HCT116 (cell line): ENCODE measurements around the gene DOHH. TPM values are rescaled to one million over a fixed set of nuclear protein-coding genes. Genes with fewer than 3 reads are reported as not detected.

Source experiments
- ATAC-seq: fragments of 200-7000 bp; cut with Tn5 transposase; 2 replicates; pipeline ENCODE4 v1.9.1; 2020; ENCODE audit warnings: mild to moderate bottlenecking, moderate library complexity
- BruUV-seq: library from RNA; stranded (reverse); fragments of 400-500 nt; replicated peaks from 2 replicates; lab custom pipeline; 2021; lab: Mats Ljungman, UMichigan
- CTCF ChIA-PET: fragments of 300-600 bp; sonication (Branson Sonifier 250); formaldehyde crosslinking; loops from one replicate; lab custom pipeline; 2021; ENCODE audit warnings: antibody characterized with exemption; lab: Charles Lee
- POLR2A ChIA-PET: fragments of 300-600, 350-600 bp; sonication (Branson Sonifier 250); formaldehyde crosslinking; loops from one replicate; lab custom pipeline; 2021; ENCODE audit warnings: antibody characterized with exemption; lab: Charles Lee
- RAD21 ChIA-PET, 2 experiments: fragments of 300-600 bp; sonication (Branson Sonifier 250); formaldehyde crosslinking; loops; one replicate each; lab custom pipeline; 2023; ENCODE audit warnings: low total read pairs in 2 of 2; ENCODE audit not compliant: uncharacterized antibody in 2 of 2, unreplicated experiment in 2 of 2, low non-redundant PET in 1 of 2; lab: Charles Lee
- DNase-seq: peaks from one replicate; pipeline ENCODE4 v3.0.0-alpha.2; 2010; ENCODE audit warnings: low read depth, low spot score
- H2AFZ ChIP-seq: fragments of 200-600 bp; shearing (Covaris generic), sonication (generic); 2 replicates; pipeline ENCODE4 v1.6.1; 2017; ENCODE audit warnings: low read depth, mixed run types, mixed read lengths, antibody characterized with exemption, low read length; ENCODE audit not compliant: poor library complexity, severe bottlenecking
- H3K27ac ChIP-seq: 2 replicates; pipeline ENCODE4 v1.5.1; 2012; ENCODE audit warnings: low read depth, low read length
- H3K27me3 ChIP-seq: fragments of 200-600 bp; sonication (generic); 2 replicates; pipeline ENCODE4 v1.6.1; 2016; ENCODE audit warnings: mixed run types, low read length, mixed read lengths; ENCODE audit not compliant: insufficient read depth
- H3K36me3 ChIP-seq, 2 experiments: fragments of 200-500 bp in 1 of 2; fragments of 200-600 bp in 1 of 2; sonication (Bioruptor generic) in 1 of 2; sonication (generic) in 1 of 2; 2 replicates each; pipeline versions ENCODE4 v1.5.1 to v1.6.1; 2014 to 2016; ENCODE audit warnings: low read length in 2 of 2, inconsistent platforms in 1 of 2, mixed read lengths in 1 of 2, mixed run types in 1 of 2; ENCODE audit not compliant: insufficient read depth in 2 of 2, control insufficient read depth in 1 of 2
- H3K4me1 ChIP-seq, 2 experiments: fragments of 200-600 bp in 1 of 2; sonication (generic) in 1 of 2; 2 replicates each; pipeline versions ENCODE4 v1.5.1 to v1.6.1; 2012 to 2017; ENCODE audit warnings: low read length in 2 of 2, inconsistent platforms in 1 of 2, mild to moderate bottlenecking in 1 of 2, mixed read lengths in 1 of 2, mixed run types in 1 of 2, moderate library complexity in 1 of 2; ENCODE audit not compliant: insufficient read depth in 2 of 2, control insufficient read depth in 1 of 2
- H3K4me2 ChIP-seq: fragments of 200-600 bp; sonication (generic); 2 replicates; pipeline ENCODE4 v1.6.1; 2017; ENCODE audit warnings: mixed run types, low read length, mixed read lengths
- H3K4me3 ChIP-seq, 2 experiments: fragments of 200-600 bp in 1 of 2; sonication (generic) in 1 of 2; replicated peaks in 1 of 2; 2 replicates each; pipeline ENCODE4 v1.5.1; 2011 to 2016; ENCODE audit warnings: low read length in 2 of 2, control low read depth in 1 of 2, low read depth in 1 of 2, mild to moderate bottlenecking in 1 of 2, mixed read lengths in 1 of 2, mixed run types in 1 of 2
- H3K79me2 ChIP-seq: fragments of 200-600 bp; sonication (generic); 2 replicates; pipeline ENCODE4 v1.6.1; 2017; ENCODE audit warnings: mild to moderate bottlenecking, mixed run types, low read length, moderate library complexity, mixed read lengths; ENCODE audit not compliant: insufficient read depth
- H3K9ac ChIP-seq: fragments of 200-600 bp; sonication (generic); 2 replicates; pipeline ENCODE4 v1.6.1; 2016; ENCODE audit warnings: low read length, mixed read lengths
- H3K9me2 ChIP-seq: fragments of 200-600 bp; sonication (generic), shearing (Covaris generic); 2 replicates; pipeline ENCODE4 v1.6.1; 2017; ENCODE audit warnings: mixed run types, mild to moderate bottlenecking, moderate library complexity; ENCODE audit not compliant: insufficient read depth
- H3K9me3 ChIP-seq, 2 experiments: fragments of 200-500 bp in 1 of 2; fragments of 200-600 bp in 1 of 2; sonication (Bioruptor generic) in 1 of 2; sonication (generic) in 1 of 2; 2 replicates each; pipeline ENCODE4 v1.6.1; 2014 to 2017; ENCODE audit warnings: low read length in 2 of 2, mixed read lengths in 2 of 2, inconsistent platforms in 1 of 2, low read depth in 1 of 2, mild to moderate bottlenecking in 1 of 2, mixed run types in 1 of 2, moderate library complexity in 1 of 2; ENCODE audit not compliant: control insufficient read depth in 1 of 2, insufficient read depth in 1 of 2
- H4K20me1 ChIP-seq: fragments of 200-600 bp; sonication (generic), shearing (Covaris generic); 2 replicates; pipeline ENCODE4 v1.6.1; 2017; ENCODE audit warnings: mixed run types, mild to moderate bottlenecking, moderate library complexity; ENCODE audit not compliant: insufficient read depth
- CBX3 ChIP-seq: IDR thresholded peaks from 2 replicates; pipeline ENCODE4 v1.6.1; 2012; ENCODE audit warnings: low read depth
- EGR1 ChIP-seq: IDR thresholded peaks from 2 replicates; pipeline ENCODE4 v1.6.1; 2012; ENCODE audit warnings: low read depth
- ELF1 ChIP-seq: IDR thresholded peaks from 2 replicates; pipeline ENCODE4 v1.6.1; 2012; ENCODE audit warnings: low read depth, borderline replicate concordance
- EZH2phosphoT487 ChIP-seq: fragments of 200-600 bp; IDR thresholded peaks from 2 replicates; pipeline ENCODE4 v1.6.1; 2018; ENCODE audit warnings: antibody characterized with exemption, borderline replicate concordance
- FOSL1 ChIP-seq: IDR thresholded peaks from 2 replicates; pipeline ENCODE4 v1.6.1; 2012; ENCODE audit warnings: low read depth
- JUND ChIP-seq: IDR thresholded peaks from 2 replicates; pipeline ENCODE4 v1.6.1; 2012
- MAX ChIP-seq: IDR thresholded peaks from 2 replicates; pipeline ENCODE4 v1.6.1; 2012
- POLR2A ChIP-seq: IDR thresholded peaks from 2 replicates; pipeline ENCODE4 v1.7.0; 2011; ENCODE audit warnings: borderline replicate concordance; ENCODE audit not compliant: insufficient read depth, insufficient read length; ENCODE audit errors: extremely low read depth
- POLR2AphosphoS5 ChIP-seq: IDR thresholded peaks from 2 replicates; pipeline ENCODE4 v1.6.1; 2011; ENCODE audit warnings: mild to moderate bottlenecking, low read depth, low read length, moderate library complexity
- REST ChIP-seq: IDR thresholded peaks from 2 replicates; pipeline ENCODE4 v1.6.1; 2012; ENCODE audit warnings: low read depth
- SIN3A ChIP-seq: IDR thresholded peaks from 2 replicates; pipeline ENCODE4 v1.6.1; 2012; ENCODE audit warnings: low read depth
- SRF ChIP-seq: IDR thresholded peaks from 2 replicates; pipeline ENCODE4 v1.6.1; 2012; ENCODE audit warnings: low read depth
- TCF7L2 ChIP-seq: IDR thresholded peaks from 2 replicates; pipeline ENCODE4 v1.7.0; 2011; ENCODE audit warnings: borderline replicate concordance, inconsistent platforms; ENCODE audit not compliant: insufficient read depth, insufficient read length; ENCODE audit errors: extremely low read depth
- ZFX ChIP-seq: fragments of 450-650 bp; IDR thresholded peaks from 2 replicates; pipeline ENCODE4 v1.6.1; 2017
- ZNF274 ChIP-seq: fragments of 200-500 bp; sonication (Bioruptor generic); IDR thresholded peaks from 2 replicates; pipeline ENCODE4 v1.6.1; 2014; ENCODE audit warnings: mild to moderate bottlenecking, low read depth, low read length, inconsistent platforms
- intact Hi-C: fragments of 100-400 bp; cut with micrococcal nuclease; formaldehyde crosslinking; loops from 2 replicates; pipeline ENCODE4 v1.10.0; 2022
- total RNA-seq: library from RNA; stranded (reverse); gene quantifications from one replicate; pipeline ENCODE4 v1.2.1, GENCODE V29; 2021; ENCODE audit not compliant: unreplicated experiment

The DOHH gene
- total RNA-seq, 1 experiment from 2014 or later, result 20.9 TPM

GRCh38 chr19:3459965-3460582, 40.4 kb downstream of the DOHH start:
- RAD21 ChIA-PET, result no interaction called here
- no TSS peak for BruUV-seq
- Histone ChIP-seq H3K27ac (no peak overlapping the region), H3K9me3 (no peaks in the 10 kb centered on the region), H2AFZ (no peak overlapping the region), H3K4me2 (no peak overlapping the region), H3K4me3 (no peak overlapping the region), H3K27me3 (no peaks in the 10 kb centered on the region), H4K20me1 (no peaks in the 10 kb centered on the region), H3K79me2 (peaks cover 5% of the 10 kb centered on the region; the same call in 1 of the 2 replicates), H3K9ac (no peak overlapping the region), H3K4me1 (no peaks in the 10 kb centered on the region), H3K9me2 (no peaks in the 10 kb centered on the region), H3K36me3 (peaks cover 6 to 13% of the 10 kb centered on the region in 2 experiments; a peak in 3 of 4 replicates)
- ATAC-seq, result no peak
- CTCF ChIA-PET, result no interaction called here
- POLR2A ChIA-PET, result no interaction called here
- intact Hi-C loops, result no loop called here
- TF ChIP-seq ZNF274 (no peak), JUND (no peak), FOSL1 (no peak), EGR1 (no peak), SIN3A (no peak), POLR2AphosphoS5 (no peak), ZFX (no peak), SRF (no peak), ELF1 (no peak), MAX (no peak), TCF7L2 (no peak), CBX3 (no peak), REST (no peak), POLR2A (no peak), EZH2phosphoT487 (no peak)
- DNase-seq, result no peak
